ENCODE results near the gene ZNF362.

ZNF362 gene

DNA sequence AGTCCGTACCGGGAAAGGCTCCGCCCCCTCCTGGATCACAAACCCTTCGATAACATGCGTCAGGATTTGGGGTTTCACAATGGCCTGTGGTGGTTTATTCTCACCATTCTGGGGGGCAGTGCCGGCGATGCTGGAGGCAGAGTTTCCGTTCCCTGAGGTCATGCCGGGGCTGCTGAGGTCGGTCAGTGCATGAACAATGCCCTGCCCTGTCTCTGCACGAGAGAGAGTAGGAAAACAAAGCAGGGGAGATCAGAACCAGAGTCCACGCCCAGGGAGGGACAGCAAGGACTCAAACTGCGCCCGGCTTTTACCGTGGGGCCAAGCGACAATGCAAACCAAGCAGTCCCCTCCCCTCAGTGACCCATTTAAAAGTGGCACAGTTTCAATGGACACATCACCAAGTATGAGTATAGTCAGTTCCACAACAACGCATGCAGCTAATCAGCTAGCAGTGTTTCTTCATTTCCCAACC lies 77.8 kb downstream of the ZNF362 start:
- H3K4me3 ChIP-seq (ENCODE audit: low read length): no peak overlapping the region
- TF ChIP-seq ZNF274 (IDR thresholded peaks at IDR 0.05; ENCODE audit: low read depth, low read length): no peak

DNA sequence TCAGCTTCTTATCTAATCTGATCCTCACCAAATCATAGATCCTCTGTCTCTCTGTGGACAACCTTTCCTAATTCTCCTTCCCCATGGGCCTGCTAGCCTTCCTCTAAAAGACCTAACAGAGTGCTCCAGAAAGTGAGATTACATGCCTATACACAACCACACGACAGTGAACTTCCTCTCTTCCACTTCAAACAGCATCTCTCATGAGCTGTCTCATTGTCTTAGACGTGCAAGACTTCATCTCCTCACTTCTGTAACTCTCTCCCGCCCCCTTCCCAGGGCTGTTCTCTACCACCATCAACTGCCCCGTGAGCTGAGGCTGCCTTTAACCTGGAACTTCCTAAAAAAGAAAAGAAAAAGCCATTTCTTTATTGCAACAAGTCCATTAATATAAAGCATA lies 78.7 kb downstream of the ZNF362 start:
- no peak overlapping the region for H3K4me3 ChIP-seq (ENCODE audit: low read length)
- no peak for TF ChIP-seq ZNF274 (IDR thresholded peaks at IDR 0.05; ENCODE audit: low read depth, low read length)

DNA sequence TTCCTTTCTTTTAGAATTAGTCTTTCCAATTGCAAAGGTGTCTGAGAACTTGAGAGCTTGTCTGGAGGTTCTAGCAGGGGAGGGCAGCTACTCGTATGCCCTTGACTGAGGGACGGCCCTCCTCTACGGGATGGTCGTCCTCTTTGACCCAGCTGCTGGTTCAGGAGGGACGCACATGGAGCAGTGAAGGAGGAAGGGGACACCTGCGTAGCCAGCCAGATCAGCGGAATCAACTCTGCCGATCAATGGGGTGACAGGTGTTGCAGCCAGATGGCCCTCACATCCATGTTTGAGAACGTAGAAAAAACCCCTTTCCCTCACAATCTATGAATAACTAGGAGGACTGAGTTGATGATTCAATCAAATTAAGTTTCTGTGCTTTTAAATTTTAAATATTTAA lies 80.3 kb downstream of the ZNF362 start:
- no peak overlapping the region for H3K4me3 ChIP-seq (ENCODE audit: low read length)
- no peak for TF ChIP-seq ZNF274 (IDR thresholded peaks at IDR 0.05; ENCODE audit: low read depth, low read length)

DNA sequence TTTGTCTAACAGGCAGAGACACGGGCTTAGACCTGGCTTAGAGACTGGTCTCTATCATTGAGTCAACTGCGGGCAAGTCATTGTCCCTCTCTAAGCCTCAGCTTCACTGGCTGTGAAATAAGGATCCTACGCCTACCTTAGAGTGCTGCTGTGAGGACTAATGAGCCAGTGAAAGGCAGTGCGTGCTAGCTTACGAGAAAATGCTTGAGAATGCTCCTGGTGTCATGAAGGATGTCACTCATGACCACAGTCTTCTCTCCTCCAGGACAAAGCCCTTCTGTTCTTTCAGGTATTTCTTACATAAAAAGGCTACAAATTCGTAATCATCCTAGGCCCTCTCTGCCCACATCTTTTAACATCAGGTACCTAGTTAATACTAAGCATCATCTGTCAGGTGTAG lies 81.1 kb downstream of the ZNF362 start:
- H3K4me3 ChIP-seq (ENCODE audit: low read length): no peak overlapping the region
- no peak for TF ChIP-seq ZNF274 (IDR thresholded peaks at IDR 0.05; ENCODE audit: low read depth, low read length)

DNA sequence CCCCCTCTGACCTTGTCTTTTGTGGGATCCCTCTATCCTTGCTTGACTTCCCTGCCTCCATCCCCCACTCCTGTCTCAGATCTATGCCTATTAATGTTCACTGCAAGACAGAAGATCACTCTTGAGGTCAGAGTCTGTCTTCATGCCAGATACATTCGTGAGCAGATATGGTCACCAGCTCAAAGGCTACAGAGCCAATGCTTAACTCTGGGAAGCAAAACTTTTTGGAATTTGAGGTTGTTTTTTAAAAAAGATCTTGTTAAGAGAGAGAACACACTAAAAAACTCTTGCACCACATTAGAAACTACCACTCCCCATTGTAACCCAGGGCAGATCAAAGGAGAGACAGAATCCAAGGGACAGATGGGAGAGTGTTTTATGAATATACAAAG lies 81.8 kb downstream of the ZNF362 start:
- H3K4me3 ChIP-seq (ENCODE audit: low read length): no peak overlapping the region
- TF ChIP-seq ZNF274 (IDR thresholded peaks at IDR 0.05; ENCODE audit: low read depth, low read length): no peak

DNA sequence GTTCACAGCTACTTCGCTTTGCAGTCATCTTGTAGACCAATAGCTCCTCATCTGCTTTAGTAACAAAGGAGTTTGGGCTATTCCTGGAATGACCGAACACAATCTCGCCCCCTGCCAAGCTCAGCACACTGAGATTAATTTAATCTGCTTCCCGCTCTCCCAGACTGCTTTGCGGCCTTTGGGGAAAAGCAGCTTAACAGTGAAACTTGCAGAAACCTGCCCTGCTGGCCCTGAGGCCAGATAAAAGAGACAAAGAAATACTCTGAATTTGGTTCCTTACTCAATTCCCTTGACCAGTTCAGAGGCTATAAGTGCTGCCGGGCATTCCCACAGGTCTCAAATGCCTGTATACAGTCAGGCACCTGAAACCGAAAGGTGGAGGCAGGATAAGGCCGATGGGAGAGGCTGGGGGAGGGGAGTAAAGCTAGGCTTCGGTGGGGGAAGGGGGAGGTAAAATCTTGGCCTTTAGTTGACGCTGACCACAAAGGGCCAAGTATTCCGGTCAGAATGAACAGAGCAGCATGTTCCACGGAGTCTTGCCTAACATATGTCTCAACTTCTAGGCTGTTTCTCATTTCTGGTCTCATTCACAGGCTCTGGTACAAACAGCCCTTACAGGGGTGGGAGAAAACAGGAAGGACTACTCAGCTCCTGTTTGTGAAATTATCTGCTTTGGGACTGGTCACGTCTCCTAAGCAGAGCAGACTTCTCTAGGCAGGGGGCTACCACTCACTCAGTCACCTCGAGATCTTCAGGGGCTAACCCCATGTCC lies 82.3 kb downstream of the ZNF362 start:
- TF ChIP-seq ZNF274 (IDR thresholded peaks at IDR 0.05; ENCODE audit: low read depth, low read length): no peak
- no peak overlapping the region for H3K4me3 ChIP-seq (ENCODE audit: low read length)

DNA sequence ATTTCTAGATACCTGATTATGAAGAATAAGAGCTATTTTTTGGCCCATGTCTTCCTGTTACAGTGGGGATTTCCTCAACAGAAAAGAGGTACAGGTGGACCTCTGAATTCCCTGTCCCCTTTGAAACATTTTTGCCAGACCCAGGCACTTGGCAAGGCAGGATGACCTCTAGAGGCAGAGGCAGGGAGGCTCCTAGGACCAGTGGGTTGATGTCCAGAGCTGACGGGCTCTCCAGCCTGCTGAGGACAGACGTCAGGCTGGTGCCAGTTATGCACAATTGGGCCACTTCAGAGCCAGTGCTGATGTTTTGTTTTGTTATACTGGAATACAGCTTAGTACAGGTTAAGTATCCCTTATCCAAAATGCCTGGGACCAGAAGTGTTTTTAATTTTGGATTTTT lies 83.1 kb downstream of the ZNF362 start:
- H3K4me3 ChIP-seq (ENCODE audit: low read length): no peak overlapping the region

DNA sequence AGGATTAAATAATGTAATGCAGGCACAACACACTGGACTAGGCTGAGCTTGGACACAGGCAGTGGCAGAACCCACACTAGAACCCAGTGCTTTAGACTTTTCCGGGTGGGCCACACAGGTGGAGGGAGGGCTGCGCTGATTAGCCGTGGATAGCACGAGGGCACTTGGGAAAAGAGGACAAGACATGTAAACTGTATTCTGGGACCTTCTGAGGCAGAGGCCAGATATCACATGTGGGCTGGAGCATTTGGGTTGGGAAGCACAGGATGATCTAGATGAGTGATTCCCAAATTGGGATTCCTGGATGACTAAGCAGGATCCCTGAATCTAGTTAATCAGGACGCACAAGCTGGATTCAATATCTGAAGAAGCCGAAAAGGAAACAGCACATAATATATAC lies 84.9 kb downstream of the ZNF362 start:
- no peak for TF ChIP-seq ZNF274 (IDR thresholded peaks at IDR 0.05; ENCODE audit: low read depth, low read length)
- H3K4me3 ChIP-seq (ENCODE audit: low read length): no peak overlapping the region

More for the DNA sequence above, 83.1 kb downstream of the ZNF362 start:
- no peak for TF ChIP-seq ZNF274 (IDR thresholded peaks at IDR 0.05; ENCODE audit: low read depth, low read length)

DNA sequence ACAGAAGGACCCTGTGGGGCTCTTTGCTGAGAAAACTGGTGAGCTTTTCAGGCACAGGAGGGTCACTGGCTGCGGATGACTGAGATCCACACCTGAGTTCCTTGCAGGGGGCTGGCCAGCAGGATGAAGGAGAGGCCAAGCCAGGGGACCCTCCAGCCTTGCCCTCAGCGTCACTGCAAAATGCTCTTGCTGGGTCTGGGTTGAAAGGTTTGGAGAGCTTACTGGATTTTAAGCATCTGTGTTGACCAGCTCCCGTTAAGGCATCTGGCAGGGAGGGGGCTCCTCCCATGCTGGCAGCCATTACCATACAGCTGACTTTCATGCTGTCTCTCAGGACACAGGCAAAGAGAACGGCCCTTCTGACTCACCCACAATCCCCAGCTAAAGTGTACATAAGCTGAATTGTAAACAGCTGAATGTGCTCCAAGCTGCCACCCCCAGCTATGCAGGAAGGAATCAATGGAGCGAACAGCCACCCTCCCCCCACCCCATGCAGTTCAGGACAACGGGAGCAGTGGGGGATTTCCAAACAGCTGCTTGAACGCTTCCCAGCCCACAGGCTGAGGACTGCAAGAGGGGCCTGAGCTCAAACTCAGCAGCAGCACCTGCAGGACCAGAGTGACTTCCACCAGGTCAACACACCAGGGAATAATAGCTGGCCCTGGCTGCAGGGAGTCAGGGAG lies 85.9 kb downstream of the ZNF362 start:
- H3K4me3 ChIP-seq (ENCODE audit: low read length): no peak overlapping the region
- no peak for TF ChIP-seq ZNF274 (IDR thresholded peaks at IDR 0.05; ENCODE audit: low read depth, low read length)

DNA sequence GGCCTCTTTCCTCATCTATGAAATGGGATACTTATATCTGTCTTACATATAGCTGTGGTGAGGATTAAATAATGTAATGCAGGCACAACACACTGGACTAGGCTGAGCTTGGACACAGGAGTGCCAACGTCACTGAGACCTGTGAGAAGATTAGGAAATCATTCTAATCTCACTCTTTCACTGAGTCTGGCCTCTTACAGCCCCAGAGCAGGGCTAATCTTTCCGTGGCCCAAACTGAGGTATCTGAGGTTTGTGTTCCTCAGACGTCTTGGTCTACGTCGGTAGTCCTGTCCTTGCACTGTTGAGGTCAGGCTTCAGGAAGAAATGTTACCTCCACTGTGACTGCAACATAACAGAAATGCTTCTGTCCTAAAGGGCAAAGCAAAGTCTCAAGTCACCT lies 87.2 kb downstream of the ZNF362 start:
- H3K4me3 ChIP-seq (ENCODE audit: low read length): no peak overlapping the region
- TF ChIP-seq ZNF274 (IDR thresholded peaks at IDR 0.05; ENCODE audit: low read depth, low read length): no peak

DNA sequence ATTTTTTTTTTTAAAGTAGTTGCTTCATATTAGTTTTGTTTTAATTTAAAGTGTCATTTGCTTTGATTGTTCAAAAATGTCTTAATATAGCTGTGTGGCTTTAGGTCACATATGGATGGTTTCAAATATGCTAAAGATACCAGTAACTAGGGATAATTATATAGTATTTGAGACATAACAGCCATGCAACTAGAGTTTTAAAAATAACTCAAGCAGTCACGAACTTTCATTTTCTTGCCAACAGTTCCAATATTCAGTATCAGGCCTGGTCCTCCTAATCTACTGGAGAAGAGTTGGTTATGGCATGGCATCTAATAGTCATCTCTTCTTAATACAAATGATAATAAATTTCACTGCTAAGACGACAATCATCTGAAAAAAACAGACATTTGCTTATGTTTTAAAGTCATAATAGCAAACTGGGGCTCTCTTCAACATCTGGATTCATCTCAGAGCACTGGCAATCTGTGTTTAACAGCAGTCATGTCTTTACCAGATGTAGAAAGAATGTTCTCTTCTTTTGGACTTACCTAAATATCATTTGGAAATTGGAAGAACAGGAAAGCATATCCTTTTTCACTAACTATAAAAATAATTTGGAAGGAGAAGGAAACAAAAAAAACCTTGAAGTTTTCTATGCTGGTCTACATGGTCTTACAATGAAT lies 88.7 kb downstream of the ZNF362 start:
- no peak for TF ChIP-seq ZNF274 (IDR thresholded peaks at IDR 0.05; ENCODE audit: low read depth, low read length)
- H3K4me3 ChIP-seq (ENCODE audit: low read length): no peak overlapping the region

DNA sequence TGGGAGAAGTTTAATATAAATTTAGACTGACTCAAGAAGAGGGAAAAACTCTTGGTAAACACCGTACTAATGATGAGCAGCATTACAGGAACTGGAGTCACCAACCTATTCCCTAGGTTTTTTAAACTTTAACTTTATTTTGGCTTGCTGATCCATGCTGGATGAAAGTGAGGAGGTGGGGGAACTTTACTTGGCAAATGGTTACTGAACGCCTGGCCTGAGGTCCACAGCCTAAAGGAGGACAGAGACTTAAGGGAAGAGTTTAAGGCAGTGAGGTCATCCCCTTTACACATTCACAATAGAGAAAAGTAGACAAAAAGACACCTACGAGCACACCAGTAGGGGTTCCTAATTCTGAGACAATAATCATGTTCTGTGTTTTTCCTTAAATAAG lies 90.2 kb downstream of the ZNF362 start:
- no peak overlapping the region; the same call in 1 of the 2 replicates for H3K4me3 ChIP-seq (ENCODE audit: low read length)
- TF ChIP-seq ZNF274 (IDR thresholded peaks at IDR 0.05; ENCODE audit: low read depth, low read length): no peak

DNA sequence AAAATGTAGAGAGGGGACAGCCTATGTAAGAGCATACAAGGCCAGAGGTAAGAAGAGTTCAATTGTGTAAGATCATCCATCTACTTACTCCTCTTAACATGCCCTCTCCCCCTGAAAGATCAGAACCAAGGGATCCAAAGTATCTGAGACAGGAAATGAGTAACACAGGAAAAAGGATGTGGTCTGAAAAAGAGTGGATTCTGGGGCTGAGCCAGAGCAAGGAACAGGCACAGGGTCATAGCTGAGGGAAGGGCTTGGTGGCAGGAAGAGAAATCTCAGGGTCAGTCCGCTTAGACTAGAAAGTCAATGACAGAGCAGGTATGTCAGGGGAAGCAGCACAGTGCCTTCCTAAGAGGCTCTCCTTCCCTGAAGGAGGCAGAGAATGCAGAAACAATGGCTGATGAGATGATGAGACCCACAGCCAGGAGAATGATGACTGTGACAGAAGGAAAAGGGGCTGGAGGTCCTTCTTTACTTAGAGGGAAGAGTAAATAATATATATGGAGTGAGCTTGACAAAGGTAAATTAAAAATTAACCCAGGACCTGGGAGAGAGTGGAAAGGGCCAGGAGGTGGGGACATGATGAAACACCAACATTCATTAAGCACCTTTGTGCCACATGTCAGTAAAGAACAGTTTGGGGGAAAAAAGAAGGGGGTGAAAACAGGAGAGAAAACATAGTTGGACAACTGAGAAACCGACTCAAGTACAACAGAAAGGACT lies 90.8 kb downstream of the ZNF362 start:
- no peak for TF ChIP-seq ZNF274 (IDR thresholded peaks at IDR 0.05; ENCODE audit: low read depth, low read length)
- H3K4me3 ChIP-seq (ENCODE audit: low read length): no peak overlapping the region; the same call in none of the 2 replicates

DNA sequence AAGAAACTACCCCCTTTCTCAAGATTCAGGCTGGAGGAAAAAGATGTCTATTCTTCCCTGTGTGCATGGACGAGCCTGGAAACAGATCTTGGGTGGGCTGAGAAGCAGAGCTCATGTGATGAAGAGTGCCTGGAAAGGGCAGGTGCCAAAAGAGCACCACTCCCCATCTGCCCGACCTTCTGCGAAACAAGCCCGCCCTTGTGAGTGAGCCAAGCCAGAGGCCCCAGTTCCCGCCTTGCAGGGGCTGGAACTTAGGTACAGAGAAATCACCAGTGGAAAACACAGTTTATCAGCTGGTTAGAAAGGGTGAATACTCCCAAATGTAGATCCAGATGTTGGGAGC lies 91.3 kb downstream of the ZNF362 start:
- TF ChIP-seq ZNF274 (IDR thresholded peaks at IDR 0.05; ENCODE audit: low read depth, low read length): no peak
- H3K4me3 ChIP-seq (ENCODE audit: low read length): no peak overlapping the region; the same call in 1 of the 2 replicates

All from GM08714 (cell line).